ENCODE data around the gene NCAM1. TPM values are rescaled to one million over a fixed set of nuclear protein-coding genes. Genes with fewer than 3 reads are reported as not detected.

Gene NCAM1
- total RNA-seq, 1 experiment from 2014 or later: 5.9 TPM

DNA sequence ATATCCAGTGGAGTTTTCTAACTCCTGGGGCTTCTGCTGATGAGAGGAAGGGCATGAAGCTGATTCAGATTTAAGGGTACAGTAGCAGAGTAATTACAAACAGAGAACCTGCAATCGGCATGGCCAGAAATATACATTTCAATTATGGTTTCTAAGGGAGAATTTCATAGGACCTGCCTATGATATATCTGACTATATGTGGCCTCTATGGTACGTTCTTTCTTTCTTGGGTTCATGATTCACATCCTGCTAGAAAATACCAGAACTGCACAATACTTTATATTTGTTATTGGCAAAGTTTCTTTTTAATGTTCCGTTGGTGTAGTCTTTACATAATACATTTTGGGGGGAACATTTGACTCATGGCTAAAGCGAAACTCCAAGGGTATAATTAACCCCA, 290.1 kb downstream of the NCAM1 start:
- no peaks in the 10 kb centered on the region for H3K9me3 Mint-ChIP-seq
- TF ChIP-seq ZSCAN18 (CRISPR knock-in tag; IDR thresholded peaks at IDR 0.05) (no peak), PRDM15 (CRISPR knock-in tag; IDR thresholded peaks at IDR 0.05) (no peak), ZNF416 (CRISPR knock-in tag; IDR thresholded peaks at IDR 0.05) (no peak), RORB (CRISPR knock-in tag; IDR thresholded peaks at IDR 0.05) (no peak)
- DNase-seq (ENCODE audit: low spot score): no peak

DNA sequence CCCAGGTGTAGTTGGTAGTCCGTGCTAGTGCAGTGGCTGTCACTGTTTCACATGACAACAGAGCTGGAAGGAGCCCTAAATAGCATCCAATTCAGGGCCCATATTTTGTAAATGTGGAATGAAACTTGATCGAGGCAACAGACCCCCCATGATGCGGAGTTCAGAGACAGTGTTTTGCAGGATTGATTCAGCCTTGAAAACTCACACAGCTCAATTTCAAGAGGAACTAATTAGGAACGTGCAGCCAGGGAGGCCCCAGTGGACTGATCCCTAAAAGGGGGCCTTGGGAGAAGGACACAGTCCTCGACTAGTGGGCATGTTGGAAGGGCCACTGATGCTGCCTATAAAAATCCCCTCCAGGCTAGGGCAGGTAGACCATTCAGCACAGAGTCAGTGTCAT, 292.2 kb downstream of the NCAM1 start:
- Mint-ChIP-seq H3K4me3 (no peak overlapping the region), H3K27me3 (ENCODE audit: low read depth) (no peaks in the 10 kb centered on the region), H3K27ac (peak overlapping the region; percentile 36; the same call in 1 of the 2 replicates), H3K36me3 (no peaks in the 10 kb centered on the region), H3K9me3 (no peaks in the 10 kb centered on the region), H3K4me1 (peaks cover 20% of the 10 kb centered on the region)
- no peak for ATAC-seq
- TF ChIP-seq, protein P1, sequence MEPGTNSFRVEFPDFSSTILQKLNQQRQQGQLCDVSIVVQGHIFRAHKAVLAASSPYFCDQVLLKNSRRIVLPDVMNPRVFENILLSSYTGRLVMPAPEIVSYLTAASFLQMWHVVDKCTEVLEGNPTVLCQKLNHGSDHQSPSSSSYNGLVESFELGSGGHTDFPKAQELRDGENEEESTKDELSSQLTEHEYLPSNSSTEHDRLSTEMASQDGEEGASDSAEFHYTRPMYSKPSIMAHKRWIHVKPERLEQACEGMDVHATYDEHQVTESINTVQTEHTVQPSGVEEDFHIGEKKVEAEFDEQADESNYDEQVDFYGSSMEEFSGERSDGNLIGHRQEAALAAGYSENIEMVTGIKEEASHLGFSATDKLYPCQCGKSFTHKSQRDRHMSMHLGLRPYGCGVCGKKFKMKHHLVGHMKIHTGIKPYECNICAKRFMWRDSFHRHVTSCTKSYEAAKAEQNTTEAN (CRISPR knock-in tag; IDR thresholded peaks at IDR 0.05): no peak
- TF ChIP-seq, protein P2, sequence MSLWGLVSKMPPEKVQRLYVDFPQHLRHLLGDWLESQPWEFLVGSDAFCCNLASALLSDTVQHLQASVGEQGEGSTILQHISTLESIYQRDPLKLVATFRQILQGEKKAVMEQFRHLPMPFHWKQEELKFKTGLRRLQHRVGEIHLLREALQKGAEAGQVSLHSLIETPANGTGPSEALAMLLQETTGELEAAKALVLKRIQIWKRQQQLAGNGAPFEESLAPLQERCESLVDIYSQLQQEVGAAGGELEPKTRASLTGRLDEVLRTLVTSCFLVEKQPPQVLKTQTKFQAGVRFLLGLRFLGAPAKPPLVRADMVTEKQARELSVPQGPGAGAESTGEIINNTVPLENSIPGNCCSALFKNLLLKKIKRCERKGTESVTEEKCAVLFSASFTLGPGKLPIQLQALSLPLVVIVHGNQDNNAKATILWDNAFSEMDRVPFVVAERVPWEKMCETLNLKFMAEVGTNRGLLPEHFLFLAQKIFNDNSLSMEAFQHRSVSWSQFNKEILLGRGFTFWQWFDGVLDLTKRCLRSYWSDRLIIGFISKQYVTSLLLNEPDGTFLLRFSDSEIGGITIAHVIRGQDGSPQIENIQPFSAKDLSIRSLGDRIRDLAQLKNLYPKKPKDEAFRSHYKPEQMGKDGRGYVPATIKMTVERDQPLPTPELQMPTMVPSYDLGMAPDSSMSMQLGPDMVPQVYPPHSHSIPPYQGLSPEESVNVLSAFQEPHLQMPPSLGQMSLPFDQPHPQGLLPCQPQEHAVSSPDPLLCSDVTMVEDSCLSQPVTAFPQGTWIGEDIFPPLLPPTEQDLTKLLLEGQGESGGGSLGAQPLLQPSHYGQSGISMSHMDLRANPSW (CRISPR knock-in tag; conservative IDR thresholded peaks at IDR 0.05; ENCODE audit: low read depth): no peak
- no peak for TF ChIP-seq ELF4 (CRISPR knock-in tag; IDR thresholded peaks at IDR 0.05; ENCODE audit: low read depth)
- no peak for TF ChIP-seq KAT7 (CRISPR knock-in tag; IDR thresholded peaks at IDR 0.05; ENCODE audit: borderline replicate concordance)
- TF ChIP-seq ZNF263 (CRISPR knock-in tag; IDR thresholded peaks at IDR 0.05; ENCODE audit: low read depth): no peak
- TF ChIP-seq ZNF138 (CRISPR knock-in tag; conservative IDR thresholded peaks at IDR 0.05): no peak
- no peak for TF ChIP-seq ZNF121 (CRISPR knock-in tag; IDR thresholded peaks at IDR 0.05)
- no peak for TF ChIP-seq NFYB (CRISPR knock-in tag; conservative IDR thresholded peaks at IDR 0.05; ENCODE audit: low read depth)
- TF ChIP-seq, protein P3, sequence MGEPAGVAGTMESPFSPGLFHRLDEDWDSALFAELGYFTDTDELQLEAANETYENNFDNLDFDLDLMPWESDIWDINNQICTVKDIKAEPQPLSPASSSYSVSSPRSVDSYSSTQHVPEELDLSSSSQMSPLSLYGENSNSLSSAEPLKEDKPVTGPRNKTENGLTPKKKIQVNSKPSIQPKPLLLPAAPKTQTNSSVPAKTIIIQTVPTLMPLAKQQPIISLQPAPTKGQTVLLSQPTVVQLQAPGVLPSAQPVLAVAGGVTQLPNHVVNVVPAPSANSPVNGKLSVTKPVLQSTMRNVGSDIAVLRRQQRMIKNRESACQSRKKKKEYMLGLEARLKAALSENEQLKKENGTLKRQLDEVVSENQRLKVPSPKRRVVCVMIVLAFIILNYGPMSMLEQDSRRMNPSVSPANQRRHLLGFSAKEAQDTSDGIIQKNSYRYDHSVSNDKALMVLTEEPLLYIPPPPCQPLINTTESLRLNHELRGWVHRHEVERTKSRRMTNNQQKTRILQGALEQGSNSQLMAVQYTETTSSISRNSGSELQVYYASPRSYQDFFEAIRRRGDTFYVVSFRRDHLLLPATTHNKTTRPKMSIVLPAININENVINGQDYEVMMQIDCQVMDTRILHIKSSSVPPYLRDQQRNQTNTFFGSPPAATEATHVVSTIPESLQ (CRISPR knock-in tag; IDR thresholded peaks at IDR 0.05): no peak
- no peak for TF ChIP-seq IRF2 (CRISPR knock-in tag; IDR thresholded peaks at IDR 0.05; ENCODE audit: borderline replicate concordance, low read depth)
- TF ChIP-seq, protein P4, sequence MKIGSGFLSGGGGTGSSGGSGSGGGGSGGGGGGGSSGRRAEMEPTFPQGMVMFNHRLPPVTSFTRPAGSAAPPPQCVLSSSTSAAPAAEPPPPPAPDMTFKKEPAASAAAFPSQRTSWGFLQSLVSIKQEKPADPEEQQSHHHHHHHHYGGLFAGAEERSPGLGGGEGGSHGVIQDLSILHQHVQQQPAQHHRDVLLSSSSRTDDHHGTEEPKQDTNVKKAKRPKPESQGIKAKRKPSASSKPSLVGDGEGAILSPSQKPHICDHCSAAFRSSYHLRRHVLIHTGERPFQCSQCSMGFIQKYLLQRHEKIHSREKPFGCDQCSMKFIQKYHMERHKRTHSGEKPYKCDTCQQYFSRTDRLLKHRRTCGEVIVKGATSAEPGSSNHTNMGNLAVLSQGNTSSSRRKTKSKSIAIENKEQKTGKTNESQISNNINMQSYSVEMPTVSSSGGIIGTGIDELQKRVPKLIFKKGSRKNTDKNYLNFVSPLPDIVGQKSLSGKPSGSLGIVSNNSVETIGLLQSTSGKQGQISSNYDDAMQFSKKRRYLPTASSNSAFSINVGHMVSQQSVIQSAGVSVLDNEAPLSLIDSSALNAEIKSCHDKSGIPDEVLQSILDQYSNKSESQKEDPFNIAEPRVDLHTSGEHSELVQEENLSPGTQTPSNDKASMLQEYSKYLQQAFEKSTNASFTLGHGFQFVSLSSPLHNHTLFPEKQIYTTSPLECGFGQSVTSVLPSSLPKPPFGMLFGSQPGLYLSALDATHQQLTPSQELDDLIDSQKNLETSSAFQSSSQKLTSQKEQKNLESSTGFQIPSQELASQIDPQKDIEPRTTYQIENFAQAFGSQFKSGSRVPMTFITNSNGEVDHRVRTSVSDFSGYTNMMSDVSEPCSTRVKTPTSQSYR (CRISPR knock-in tag; IDR thresholded peaks at IDR 0.05): no peak
- TF ChIP-seq SMAD4 (CRISPR knock-in tag; IDR thresholded peaks at IDR 0.05): no peak
- TF ChIP-seq, protein P5, sequence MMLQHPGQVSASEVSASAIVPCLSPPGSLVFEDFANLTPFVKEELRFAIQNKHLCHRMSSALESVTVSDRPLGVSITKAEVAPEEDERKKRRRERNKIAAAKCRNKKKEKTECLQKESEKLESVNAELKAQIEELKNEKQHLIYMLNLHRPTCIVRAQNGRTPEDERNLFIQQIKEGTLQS (CRISPR knock-in tag; conservative IDR thresholded peaks at IDR 0.05): no peak
- no peak for TF ChIP-seq SP1 (CRISPR knock-in tag; conservative IDR thresholded peaks at IDR 0.05)
- no peak for TF ChIP-seq CREM (CRISPR knock-in tag; IDR thresholded peaks at IDR 0.05)
- no peak for TF ChIP-seq GABPB1 (CRISPR knock-in tag; IDR thresholded peaks at IDR 0.05)
- ChIA-PET CTCF (interaction anchor here (0.7 kb wide), 1 partner anchor 36 kb away, joined by 4 read pairs; no protein-coding TSS in a partner anchor), POLR2A (no interaction called here)
- no peak for DNase-seq (ENCODE audit: low spot score)

More for the DNA sequence above, 290.1 kb downstream of the NCAM1 start:
- ChIA-PET POLR2A (no interaction called here), CTCF (interaction anchor here (1.9 kb wide), 1 partner anchor 38 kb away, joined by 6 read pairs; no protein-coding TSS in a partner anchor)
- Mint-ChIP-seq H3K27me3 (ENCODE audit: low read depth) (no peaks in the 10 kb centered on the region), H3K4me3 (no peak overlapping the region), H3K36me3 (no peaks in the 10 kb centered on the region), H3K4me1 (peaks cover 30% of the 10 kb centered on the region), H3K27ac (no peak overlapping the region)
- no peak for ATAC-seq
